Cardiac muscle cell (in vitro differentiated cells and primary cell): ENCODE measurements around the gene WDR93. TPM values are rescaled to one million over a fixed set of nuclear protein-coding genes. Genes with fewer than 3 reads are reported as not detected.

Source experiments
- DNase-seq, 2 donors: peaks; one replicate each; pipeline versions ENCODE4 v3.0.0 to v3.0.0-alpha.2; 2010 to 2017; ENCODE audit warnings: low read depth in 1 of 2, low spot score in 1 of 2
- H3K27ac ChIP-seq: fragments of 200-600 bp; sonication (generic); 2 replicates; pipeline ENCODE4 v1.5.1; 2016
- H3K27me3 ChIP-seq: fragments of 200-600 bp; sonication (generic); 2 replicates; pipeline ENCODE4 v1.6.0; 2016; ENCODE audit warnings: control low read depth
- H3K36me3 ChIP-seq: fragments of 200-600 bp; sonication (generic); 2 replicates; pipeline ENCODE4 v1.5.1; 2016; ENCODE audit warnings: control low read depth
- H3K4me1 ChIP-seq: fragments of 200-600 bp; sonication (generic); 2 replicates; pipeline ENCODE4 v1.8.1; 2017; ENCODE audit warnings: low read depth, mild to moderate bottlenecking, mixed run types
- H3K4me3 ChIP-seq: fragments of 200-600 bp; sonication (generic); 2 replicates; pipeline ENCODE4 v1.5.1; 2016; ENCODE audit warnings: mild to moderate bottlenecking
- H3K9me3 ChIP-seq: fragments of 200-600 bp; sonication (generic); 2 replicates; pipeline ENCODE4 v1.5.1; 2017; ENCODE audit warnings: low read depth, mild to moderate bottlenecking, control low read depth
- polyA plus RNA-seq: library from polyadenylated mRNA; unstranded; fragments of >200 nt; fragmentation: Nextera tagmentation; extraction: Ambion mirVana; gene quantifications from 2 replicates; pipeline ENCODE4 v1.2.1, GENCODE V29; 2016
- total RNA-seq: library from RNA; depleted of rRNA; stranded (reverse); fragments of >200 nt; gene quantifications from 2 replicates; pipeline ENCODE4 v1.2.3, GENCODE V29; 2016
- TF ChIP-seq, protein P1 (sequence below): IDR thresholded peaks from 2 replicates; pipeline ENCODE4 v1.5.1; 2012; ENCODE audit warnings: low read depth, mild to moderate bottlenecking, low read length

WDR93 gene
- total RNA-seq (0.06 and 0.70 TPM in 2 replicates), polyA plus RNA-seq (0.59 and 0.73 TPM in 2 replicates)

DNA sequence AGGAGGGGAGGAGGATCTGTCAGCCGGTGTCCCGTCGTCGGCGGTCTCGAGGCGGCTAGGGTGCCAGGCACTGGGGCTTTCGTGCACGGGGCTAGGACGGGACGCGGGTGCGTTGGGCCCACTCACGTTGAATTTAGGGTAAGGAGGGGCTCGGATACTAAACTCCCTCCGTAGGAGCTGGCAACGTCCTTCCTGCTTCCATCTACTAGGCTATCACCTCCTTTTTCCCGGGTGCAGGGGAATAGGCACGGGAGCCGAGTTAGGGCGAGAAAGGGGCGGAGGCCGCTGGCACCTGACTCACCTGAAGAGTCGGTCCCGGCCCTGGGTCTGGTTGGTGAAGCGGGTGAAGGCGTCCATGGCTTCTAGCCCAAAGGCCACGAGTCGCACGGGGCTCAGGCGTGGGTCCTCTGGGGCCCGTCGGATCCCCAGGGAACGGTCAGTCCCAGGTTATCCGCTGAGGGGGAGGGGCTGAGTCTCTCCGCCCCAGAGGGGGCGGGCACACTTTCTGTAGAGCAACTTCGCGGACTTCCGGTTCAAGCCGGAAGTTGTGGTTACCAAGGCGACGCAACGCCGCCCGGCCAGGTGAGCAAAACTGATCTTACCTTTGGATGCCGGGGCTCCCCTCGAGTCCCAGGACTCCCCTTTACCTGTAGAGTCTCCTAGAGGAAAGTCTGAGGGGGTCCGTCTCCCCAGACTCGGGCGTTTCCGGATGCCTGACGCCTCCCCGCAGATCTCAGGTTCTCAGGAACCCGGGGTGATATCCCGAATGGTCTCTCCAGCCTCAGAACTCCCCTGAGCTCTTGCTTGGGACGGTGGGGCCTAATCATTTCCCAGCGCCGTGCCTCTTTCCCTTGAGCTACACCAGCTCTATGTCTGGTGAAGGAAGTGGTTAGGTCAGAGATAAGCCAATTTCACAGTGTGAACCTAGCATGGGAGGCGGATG, at the start of gene WDR93, which contains the start of gene PEX11A:
Gene WDR93, plus strand, starts transcription at position 536 of the 943 bp plus-strand sequence. CDS start 10,936 bp downstream, outside the sequence.
Gene PEX11A, minus strand, starts transcription at position 479 of the 943 bp plus-strand sequence. Its CDS starts 122 bp downstream, at position 357.
- TF ChIP-seq, protein P1, sequence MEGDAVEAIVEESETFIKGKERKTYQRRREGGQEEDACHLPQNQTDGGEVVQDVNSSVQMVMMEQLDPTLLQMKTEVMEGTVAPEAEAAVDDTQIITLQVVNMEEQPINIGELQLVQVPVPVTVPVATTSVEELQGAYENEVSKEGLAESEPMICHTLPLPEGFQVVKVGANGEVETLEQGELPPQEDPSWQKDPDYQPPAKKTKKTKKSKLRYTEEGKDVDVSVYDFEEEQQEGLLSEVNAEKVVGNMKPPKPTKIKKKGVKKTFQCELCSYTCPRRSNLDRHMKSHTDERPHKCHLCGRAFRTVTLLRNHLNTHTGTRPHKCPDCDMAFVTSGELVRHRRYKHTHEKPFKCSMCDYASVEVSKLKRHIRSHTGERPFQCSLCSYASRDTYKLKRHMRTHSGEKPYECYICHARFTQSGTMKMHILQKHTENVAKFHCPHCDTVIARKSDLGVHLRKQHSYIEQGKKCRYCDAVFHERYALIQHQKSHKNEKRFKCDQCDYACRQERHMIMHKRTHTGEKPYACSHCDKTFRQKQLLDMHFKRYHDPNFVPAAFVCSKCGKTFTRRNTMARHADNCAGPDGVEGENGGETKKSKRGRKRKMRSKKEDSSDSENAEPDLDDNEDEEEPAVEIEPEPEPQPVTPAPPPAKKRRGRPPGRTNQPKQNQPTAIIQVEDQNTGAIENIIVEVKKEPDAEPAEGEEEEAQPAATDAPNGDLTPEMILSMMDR, result no peak
- Histone ChIP-seq H3K9me3 (no peaks in the 10 kb centered on the region), H3K27me3 (peaks cover 25% of the 10 kb centered on the region), H3K36me3 (no peaks in the 10 kb centered on the region), H3K4me3 (peak within 1 kb of the TSS; percentile 63), H3K4me1 (no peaks in the 10 kb centered on the region), H3K27ac (no peak within 1 kb of the TSS)
- DNase-seq, result peak; percentile 79 to 80

GRCh38 chr15:89641053-89641452, 49.6 kb upstream of the WDR93 start:
- Histone ChIP-seq H3K4me1 (no peaks in the 10 kb centered on the region), H3K27me3 (no peaks in the 10 kb centered on the region), H3K36me3 (peaks cover 22% of the 10 kb centered on the region), H3K9me3 (no peaks in the 10 kb centered on the region), H3K4me3 (no peak overlapping the region), H3K27ac (no peak overlapping the region)
- no peak for DNase-seq
- TF ChIP-seq, protein P1, result no peak

GRCh38 chr15:89642106-89642505, 48.5 kb upstream of the WDR93 start:
- no peaks in the 10 kb centered on the region for H3K4me1 ChIP-seq
- no peak overlapping the region for H3K27ac ChIP-seq
- no peak overlapping the region for H3K4me3 ChIP-seq
- no peaks in the 10 kb centered on the region for H3K27me3 ChIP-seq
- no peaks in the 10 kb centered on the region for H3K9me3 ChIP-seq
- DNase-seq, result no peak
- H3K36me3 ChIP-seq, result peaks cover 25% of the 10 kb centered on the region
- TF ChIP-seq, protein P1, result no peak

- TF ChIP-seq, protein P1, result no peak
- no peak overlapping the region for H3K4me3 ChIP-seq
- no peaks in the 10 kb centered on the region for H3K9me3 ChIP-seq
- peaks cover 22% of the 10 kb centered on the region for H3K36me3 ChIP-seq
- no peaks in the 10 kb centered on the region for H3K27me3 ChIP-seq
- DNase-seq, result no peak
- no peak overlapping the region for H3K27ac ChIP-seq
- no peaks in the 10 kb centered on the region for H3K4me1 ChIP-seq
Measured at GRCh38 chr15:89645680-89646079, 44.9 kb upstream of the WDR93 start.

- Histone ChIP-seq H3K4me3 (no peak overlapping the region), H3K9me3 (no peaks in the 10 kb centered on the region), H3K36me3 (peaks cover 23% of the 10 kb centered on the region), H3K4me1 (no peaks in the 10 kb centered on the region), H3K27ac (no peak overlapping the region), H3K27me3 (no peaks in the 10 kb centered on the region)
- no peak for DNase-seq
- TF ChIP-seq, protein P1, result no peak
Measured at GRCh38 chr15:89646416-89647141, 44.0 kb upstream of the WDR93 start.
